ENCODE data around the gene JRKL. TPM values are rescaled to one million over a fixed set of nuclear protein-coding genes. Genes with fewer than 3 reads are reported as not detected.

The JRKL gene
- polyA plus RNA-seq, 1 experiment, result 11.2 TPM

GRCh38 chr11:96384156-96384555, 5.7 kb upstream of the JRKL start:
- Histone ChIP-seq H3K9me3 (ENCODE audit: control insufficient read depth, insufficient read depth, low read length) (no peaks in the 10 kb centered on the region), H3K27ac (ENCODE audit: low read depth, low read length) (no peak overlapping the region), H3K27me3 (ENCODE audit: control insufficient read depth, insufficient read depth, low read length) (no peaks in the 10 kb centered on the region), H3K4me3 (ENCODE audit: low read depth, low read length) (no peak overlapping the region)
- POLR2A ChIA-PET, result no interaction called here
- CTCF ChIA-PET, result interaction anchor here (0.9 to 1.7 kb wide), 3 partner anchors 10 to 535 kb away, joined by 4 to 10 read pairs (median 5); partner anchors contain the start of gene MAML2
- no peak for DNase-seq (ENCODE audit: low read depth, low spot score)
- no peak for TF ChIP-seq CTCF (IDR thresholded peaks at IDR 0.05; ENCODE audit: low read depth, low read length)

- CTCF ChIA-PET, result interaction anchor here (1.5 to 1.7 kb wide), 2 partner anchors 9 to 42 kb away, joined by 5 to 10 read pairs; partner anchors contain the start of gene MAML2
- H3K27ac ChIP-seq (ENCODE audit: low read depth, low read length), result no peak overlapping the region
- no peak overlapping the region for H3K4me3 ChIP-seq (ENCODE audit: low read depth, low read length)
- no peaks in the 10 kb centered on the region; the same call in 1 of the 2 replicates for H3K9me3 ChIP-seq (ENCODE audit: control insufficient read depth, insufficient read depth, low read length)
- POLR2A ChIA-PET, result no interaction called here
- no peak for TF ChIP-seq CTCF (IDR thresholded peaks at IDR 0.05; ENCODE audit: low read depth, low read length)
- DNase-seq (ENCODE audit: low read depth, low spot score), result no peak
- no peaks in the 10 kb centered on the region for H3K27me3 ChIP-seq (ENCODE audit: control insufficient read depth, insufficient read depth, low read length)
Measured at GRCh38 chr11:96385187-96385586, 4.6 kb upstream of the JRKL start.

GRCh38 chr11:96388891-96389719, 708 bp upstream of the JRKL start:
- peak; percentile 4 for DNase-seq (ENCODE audit: low read depth, low spot score)
- ChIA-PET POLR2A (interaction anchor here (0.6 to 1.6 kb wide), 14 partner anchors 23 to 600 kb away, joined by 3 to 12 read pairs (median 4); partner anchors contain the start of genes CEP57, FAM76B and MAML2), CTCF (interaction anchor here (0.6 to 1.9 kb wide), 9 partner anchors 36 to 553 kb away, joined by 3 to 10 read pairs (median 3); partner anchors contain the start of gene MAML2)
- H3K9me3 ChIP-seq (ENCODE audit: control insufficient read depth, insufficient read depth, low read length), result no peaks in the 10 kb centered on the region; the same call in 1 of the 2 replicates
- peak overlapping the region; percentile 91 for H3K4me3 ChIP-seq (ENCODE audit: low read depth, low read length)
- no peak for TF ChIP-seq CTCF (IDR thresholded peaks at IDR 0.05; ENCODE audit: low read depth, low read length)
- peak overlapping the region; percentile 71 for H3K27ac ChIP-seq (ENCODE audit: low read depth, low read length)
- no peaks in the 10 kb centered on the region for H3K27me3 ChIP-seq (ENCODE audit: control insufficient read depth, insufficient read depth, low read length)

GRCh38 chr11:96390488-96390792, 627 bp downstream of the JRKL start:
- POLR2A ChIA-PET, result interaction anchor here (0.8 to 1.6 kb wide), 6 partner anchors 246 to 1323 kb away, joined by 3 to 12 read pairs (median 4); partner anchors contain the start of genes CEP57 and FAM76B
- no peak for DNase-seq (ENCODE audit: low read depth, low spot score)
- no peak for TF ChIP-seq CTCF (IDR thresholded peaks at IDR 0.05; ENCODE audit: low read depth, low read length)
- no peaks in the 10 kb centered on the region; the same call in 1 of the 2 replicates for H3K9me3 ChIP-seq (ENCODE audit: control insufficient read depth, insufficient read depth, low read length)
- CTCF ChIA-PET, result interaction anchor here (0.6 to 1.5 kb wide), 5 partner anchors 34 to 555 kb away, joined by 3 to 4 read pairs (median 3); no protein-coding TSS in a partner anchor
- peak overlapping the region; percentile 91 for H3K4me3 ChIP-seq (ENCODE audit: low read depth, low read length)
- no peaks in the 10 kb centered on the region for H3K27me3 ChIP-seq (ENCODE audit: control insufficient read depth, insufficient read depth, low read length)
- H3K27ac ChIP-seq (ENCODE audit: low read depth, low read length), result peak overlapping the region; percentile 91

Measured in AG04450 (cell line).